Measurements from ENCODE around the gene GMDS.

Gene GMDS

GRCh38 chr6:1987640-1988039 is 257.8 kb downstream of the GMDS start:
- no peak for DNase-seq (ENCODE audit: low read depth)

- DNase-seq (ENCODE audit: low read depth), result no peak
Measured at GRCh38 chr6:1986454-1987243, 258.8 kb downstream of the GMDS start.

DNA sequence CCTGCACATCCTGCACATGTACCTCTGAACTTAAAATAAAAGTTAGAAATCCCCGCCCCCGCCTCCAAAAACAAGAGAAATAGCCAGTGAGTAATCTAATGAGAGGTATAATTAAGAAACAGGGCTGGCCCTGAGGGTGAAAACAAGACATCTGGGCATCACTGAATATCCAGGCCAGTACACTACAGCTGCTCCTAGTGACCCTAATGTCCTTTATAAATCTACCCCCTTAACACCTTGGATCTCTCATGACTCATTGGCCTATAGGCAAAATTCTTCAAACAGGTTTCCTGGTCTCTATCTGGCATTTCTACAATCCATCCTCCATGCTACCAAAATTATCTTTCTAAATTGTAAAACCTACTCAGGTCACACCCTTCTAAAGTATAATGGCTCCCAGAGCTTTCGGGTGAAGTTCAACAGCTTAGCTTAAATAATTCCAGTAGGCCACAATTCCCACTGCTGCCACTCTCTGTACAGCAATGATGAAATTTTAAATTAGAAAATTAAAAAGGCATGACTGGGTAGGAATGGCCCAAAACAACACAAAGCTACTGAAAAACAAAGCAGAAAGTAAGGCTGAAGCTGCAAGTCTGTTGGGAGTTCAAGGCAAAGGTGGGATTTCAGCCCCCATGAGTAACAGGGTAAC is 260.9 kb downstream of the GMDS start:
- no peak for DNase-seq (ENCODE audit: low read depth)

- no peak for DNase-seq (ENCODE audit: low read depth)
Measured at GRCh38 chr6:1983850-1984249, 261.6 kb downstream of the GMDS start.

- DNase-seq (ENCODE audit: low read depth), result no peak
Measured at GRCh38 chr6:1972962-1973361, 272.4 kb downstream of the GMDS start.

DNA sequence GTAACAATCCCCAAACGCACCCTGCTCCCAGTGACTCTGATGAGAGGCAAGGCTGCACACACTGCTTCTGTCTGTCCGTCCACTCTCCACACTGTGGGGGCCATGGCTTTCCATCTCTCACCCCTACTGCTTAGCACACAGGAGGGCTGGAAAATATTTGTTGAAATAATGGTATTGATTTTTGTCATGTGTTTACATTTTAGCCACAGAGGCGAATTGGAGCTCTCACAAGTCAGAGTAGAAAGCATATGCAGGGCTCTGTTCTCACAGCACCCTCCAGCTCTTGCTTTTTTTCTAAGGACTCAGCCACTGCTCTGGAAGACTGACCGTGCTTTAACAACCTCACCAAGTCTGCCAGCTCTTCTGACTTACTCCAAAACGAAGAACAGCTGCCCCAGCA is 273.8 kb downstream of the GMDS start:
- no peak for DNase-seq (ENCODE audit: low read depth)

DNA sequence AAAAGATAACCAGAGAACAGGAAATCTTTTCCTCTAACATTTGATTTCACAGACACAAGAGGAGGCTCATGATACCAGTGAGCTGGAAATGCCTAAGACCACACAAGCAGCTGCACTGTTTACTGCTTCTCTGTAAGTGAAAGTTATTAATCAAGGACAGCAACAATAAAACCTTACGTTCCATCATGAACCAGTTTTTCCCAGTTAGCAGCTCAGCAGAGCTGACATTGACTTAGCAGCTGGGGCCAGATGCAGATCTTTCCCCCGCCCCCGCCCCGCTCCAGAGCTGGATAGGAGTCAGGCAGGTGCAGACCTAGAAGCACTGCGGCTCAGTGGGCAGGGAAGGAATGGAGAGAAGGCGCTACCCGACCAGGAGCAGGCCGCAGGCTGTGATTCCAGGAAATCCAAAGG is 275.2 kb downstream of the GMDS start:
- no peak for DNase-seq (ENCODE audit: low read depth)

DNA sequence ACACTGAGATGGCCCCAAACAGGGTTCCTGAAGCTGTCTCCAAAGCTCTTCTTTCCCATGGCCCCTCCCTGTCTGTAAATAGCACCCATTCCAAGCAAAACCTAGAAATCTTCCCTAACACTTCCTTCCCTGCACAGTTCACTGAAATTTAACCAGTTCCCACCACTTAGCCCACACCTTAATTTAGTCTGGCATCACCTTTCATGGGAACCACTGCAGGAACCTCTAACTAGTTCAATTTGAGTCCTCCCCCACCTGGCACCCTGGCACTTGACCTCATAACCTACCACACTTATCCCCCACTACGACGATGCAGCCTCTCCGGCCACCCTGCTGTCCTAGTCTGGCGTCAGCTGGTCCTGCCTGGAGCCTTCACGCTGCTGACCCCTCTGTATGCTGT is 278.7 kb downstream of the GMDS start:
- no peak for DNase-seq (ENCODE audit: low read depth)

DNA sequence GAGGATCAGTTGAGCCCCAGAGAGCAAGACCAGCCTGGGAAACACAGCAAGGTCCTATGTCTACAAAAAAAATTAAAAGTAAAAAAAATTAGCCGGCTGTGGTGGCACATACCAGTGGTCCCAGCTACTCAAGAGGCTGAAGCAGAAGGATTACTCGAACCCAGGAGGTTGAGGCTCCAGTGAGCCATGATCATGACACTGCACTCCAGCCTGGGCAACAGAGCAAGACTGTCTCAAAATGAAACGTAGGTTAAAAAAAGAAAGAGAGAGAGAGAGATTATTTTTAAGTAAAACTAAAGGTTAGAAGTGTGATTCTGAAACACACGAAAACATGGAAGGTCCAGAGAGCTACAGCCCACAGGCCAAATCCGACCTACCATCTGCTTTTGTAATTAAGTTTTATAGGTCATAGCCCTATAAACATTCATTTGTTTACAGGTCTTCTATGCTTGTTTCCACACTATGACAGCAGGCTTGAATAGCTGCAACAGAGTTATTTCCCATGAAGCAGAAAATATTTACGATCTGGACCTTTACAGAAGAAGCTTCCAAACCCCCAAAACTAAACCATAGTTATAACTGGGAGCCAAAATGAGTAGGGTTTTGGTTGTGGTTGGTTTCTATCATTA is 279.7 kb downstream of the GMDS start:
- no peak for DNase-seq (ENCODE audit: low read depth)

GRCh38 chr6:1963596-1963995 is 281.8 kb downstream of the GMDS start:
- DNase-seq (ENCODE audit: low read depth), result no peak

- DNase-seq (ENCODE audit: low read depth), result no peak
Measured at GRCh38 chr6:1962201-1962600, 283.2 kb downstream of the GMDS start.

- DNase-seq (ENCODE audit: low read depth), result no peak
Measured at GRCh38 chr6:1960486-1961142, 284.8 kb downstream of the GMDS start.

DNA sequence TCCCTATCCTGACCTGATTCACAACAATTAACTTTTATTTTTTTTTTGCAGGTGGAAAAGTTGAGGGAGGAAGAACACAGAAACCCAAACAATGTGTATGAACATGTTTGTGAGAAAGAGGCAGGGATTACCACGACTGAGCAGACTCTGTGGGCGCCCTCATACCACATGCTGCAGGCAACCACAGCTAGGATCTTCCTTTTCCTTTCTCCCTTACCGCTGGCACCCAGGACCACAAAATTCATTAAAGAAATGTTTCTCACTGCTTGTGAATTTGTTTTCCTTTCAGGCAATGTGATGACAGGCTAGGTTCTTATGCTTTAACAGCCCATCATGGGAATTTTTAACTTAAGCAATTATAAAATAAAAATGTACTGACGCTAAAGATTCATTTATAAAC is 287.1 kb downstream of the GMDS start:
- no peak for DNase-seq (ENCODE audit: low read depth)

GRCh38 chr6:1957746-1958145 is 287.7 kb downstream of the GMDS start:
- no peak for DNase-seq (ENCODE audit: low read depth)

GRCh38 chr6:1952740-1953360 is 292.6 kb downstream of the GMDS start:
- DNase-seq (ENCODE audit: low read depth), result no peak

- DNase-seq (ENCODE audit: low read depth), result no peak
Measured at GRCh38 chr6:1950631-1951030, 294.8 kb downstream of the GMDS start.

- no peak for DNase-seq (ENCODE audit: low read depth)
Measured at GRCh38 chr6:1949538-1949937, 295.9 kb downstream of the GMDS start.

DNA sequence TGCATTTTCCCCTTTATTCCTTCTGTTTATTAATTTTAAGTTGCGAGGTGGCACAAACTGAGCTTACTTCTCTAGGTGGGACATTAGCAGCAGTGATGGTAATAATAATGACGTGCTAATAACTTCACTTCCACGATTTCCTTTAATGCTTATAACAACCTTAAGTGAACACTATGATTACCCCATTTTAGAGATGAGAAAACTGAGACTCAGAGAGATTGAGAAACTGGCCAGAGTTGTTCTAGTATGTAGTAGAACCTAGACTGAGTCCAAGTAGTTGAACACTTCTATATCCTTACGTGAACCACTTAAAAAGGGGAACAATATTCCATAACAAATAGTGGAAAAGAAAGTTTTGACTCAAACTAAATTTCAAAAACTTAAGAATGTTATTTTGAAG is 297.5 kb downstream of the GMDS start:
- no peak for DNase-seq (ENCODE audit: low read depth)

DNA sequence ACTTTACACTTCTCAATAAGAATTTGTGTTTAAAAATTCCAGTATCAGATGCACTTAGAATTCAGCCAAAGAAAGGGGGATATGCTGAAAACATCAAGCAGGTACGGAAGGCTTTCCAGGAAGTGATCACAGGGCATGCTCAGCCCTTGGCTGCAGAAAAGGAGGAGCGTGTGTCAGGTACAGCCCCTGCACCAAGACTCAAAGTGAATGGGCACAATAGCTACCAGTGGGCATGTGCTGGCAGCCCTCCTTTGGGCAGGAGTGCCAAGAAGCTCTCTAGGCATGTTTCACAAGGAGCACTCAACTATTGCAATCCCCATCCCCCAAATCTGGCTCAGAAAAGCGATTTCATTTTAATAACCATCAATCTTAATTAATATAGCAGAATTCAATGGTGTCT is 298.8 kb downstream of the GMDS start:
- DNase-seq (ENCODE audit: low read depth), result no peak

DNA sequence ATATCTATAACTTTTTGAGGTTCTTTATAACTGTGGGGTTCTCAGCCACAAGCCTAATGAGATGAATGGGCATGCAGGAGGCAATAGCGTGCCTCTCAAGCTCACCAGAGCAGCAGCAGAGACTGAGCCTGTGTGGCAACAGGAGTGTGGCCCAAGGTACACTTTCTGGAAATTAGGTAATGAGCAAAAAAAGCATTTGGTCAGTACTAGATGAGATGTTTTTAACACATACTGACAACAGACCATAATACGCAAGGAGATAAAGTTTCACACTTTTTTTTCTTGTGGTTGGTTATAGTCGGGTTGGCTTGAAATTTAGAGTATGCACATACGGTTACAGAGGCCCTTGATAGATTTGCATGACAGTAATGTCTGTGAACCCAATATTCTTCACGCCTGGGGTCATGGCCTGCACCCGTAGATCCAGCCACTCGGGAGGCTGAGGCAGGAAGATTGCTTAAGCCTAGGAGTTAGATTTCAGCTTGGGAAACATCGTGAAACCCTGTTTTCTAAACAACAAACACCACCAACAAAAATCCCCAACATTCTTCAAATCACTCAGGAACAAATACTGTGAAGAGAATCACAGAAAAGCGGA is 300.1 kb downstream of the GMDS start:
- DNase-seq (ENCODE audit: low read depth), result no peak

DNA sequence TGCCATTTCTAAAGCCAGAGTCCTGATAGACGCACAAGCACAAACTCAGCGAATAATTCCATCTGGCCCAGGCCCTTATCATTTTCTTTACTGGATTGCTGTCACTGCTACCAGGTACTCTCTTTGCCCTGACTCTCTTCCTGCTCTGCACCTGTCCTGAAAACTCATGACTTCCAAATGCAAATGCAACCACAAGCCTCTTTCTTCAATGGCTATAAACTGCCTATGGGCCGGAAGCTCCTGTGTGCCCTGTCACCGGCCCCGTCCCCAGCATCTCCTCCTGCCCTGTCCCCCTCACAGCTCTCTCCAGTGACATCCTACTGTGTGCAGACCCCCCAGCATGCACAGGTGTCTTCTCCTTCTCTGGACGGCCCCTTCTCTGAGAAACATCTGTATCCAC is 302.6 kb downstream of the GMDS start:
- DNase-seq (ENCODE audit: low read depth), result no peak

- no peak for DNase-seq (ENCODE audit: low read depth)
Measured at GRCh38 chr6:1941534-1941933, 303.9 kb downstream of the GMDS start.
